MCF 10A (cell line): ENCODE data around the gene ARSG. TPM values are rescaled to one million over a fixed set of nuclear protein-coding genes. Genes with fewer than 3 reads are reported as not detected.

Source experiments
- BruUV-seq: library from RNA; stranded (reverse); fragments of 400-500 nt; replicated peaks from 2 replicates; lab custom pipeline; 2021; lab: Mats Ljungman, UMichigan
- CTCF ChIA-PET: fragments of 300-600 bp; sonication (Branson Sonifier 250); formaldehyde crosslinking; extraction: SDS; loops from one replicate; lab custom pipeline; 2021; ENCODE audit warnings: antibody characterized with exemption, inconsistent platforms; lab: Yijun Ruan, JAX
- POLR2A ChIA-PET: fragments of 300-600, 350-650 bp; sonication (Branson Sonifier 250); formaldehyde crosslinking; extraction: SDS; loops from one replicate; lab custom pipeline; 2020; ENCODE audit warnings: antibody characterized with exemption, inconsistent platforms; lab: Yijun Ruan, JAX
- DNase-seq: peaks from one replicate; pipeline ENCODE4 v3.0.0-alpha.2; 2018; ENCODE audit not compliant: unreplicated experiment
- H3K27ac Mint-ChIP-seq: one replicate; pipeline ENCODE4 v1.8.0; 2022; ENCODE audit warnings: mild to moderate bottlenecking, low read depth, mixed read lengths; ENCODE audit not compliant: unreplicated experiment
- H3K27me3 Mint-ChIP-seq: one replicate; pipeline ENCODE4 v1.8.0; 2022; ENCODE audit warnings: mixed read lengths; ENCODE audit not compliant: insufficient read depth, unreplicated experiment
- H3K36me3 Mint-ChIP-seq: one replicate; pipeline ENCODE4 v1.8.0; 2022; ENCODE audit warnings: mild to moderate bottlenecking, moderate library complexity, mixed read lengths; ENCODE audit not compliant: insufficient read depth, unreplicated experiment
- H3K4me1 Mint-ChIP-seq: one replicate; pipeline ENCODE4 v1.8.0; 2022; ENCODE audit warnings: mixed read lengths; ENCODE audit not compliant: insufficient read depth, unreplicated experiment
- H3K4me3 Mint-ChIP-seq: one replicate; pipeline ENCODE4 v1.8.0; 2022; ENCODE audit warnings: mild to moderate bottlenecking, moderate library complexity, mixed read lengths; ENCODE audit not compliant: unreplicated experiment
- H3K9me3 Mint-ChIP-seq: one replicate; pipeline ENCODE4 v1.8.0; 2022; ENCODE audit warnings: mixed read lengths; ENCODE audit not compliant: unreplicated experiment
- intact Hi-C: fragments of 100-400 bp; cut with micrococcal nuclease; formaldehyde crosslinking; loops from 2 replicates; pipeline ENCODE4 v1.14.1; 2022
- total RNA-seq: library from RNA; stranded (reverse); gene quantifications from 2 replicates; pipeline ENCODE4 v1.2.3, GENCODE V29; 2022
- TF ChIP-seq, protein P1 (sequence below): fragments of 200-600 bp; IDR thresholded peaks from one replicate; pipeline ENCODE4 v1.8.0; 2022; ENCODE audit warnings: antibody characterized with exemption, mild to moderate bottlenecking; ENCODE audit not compliant: unreplicated experiment

Gene ARSG
- total RNA-seq, 1 experiment from 2014 or later, result 5.9 TPM

DNA sequence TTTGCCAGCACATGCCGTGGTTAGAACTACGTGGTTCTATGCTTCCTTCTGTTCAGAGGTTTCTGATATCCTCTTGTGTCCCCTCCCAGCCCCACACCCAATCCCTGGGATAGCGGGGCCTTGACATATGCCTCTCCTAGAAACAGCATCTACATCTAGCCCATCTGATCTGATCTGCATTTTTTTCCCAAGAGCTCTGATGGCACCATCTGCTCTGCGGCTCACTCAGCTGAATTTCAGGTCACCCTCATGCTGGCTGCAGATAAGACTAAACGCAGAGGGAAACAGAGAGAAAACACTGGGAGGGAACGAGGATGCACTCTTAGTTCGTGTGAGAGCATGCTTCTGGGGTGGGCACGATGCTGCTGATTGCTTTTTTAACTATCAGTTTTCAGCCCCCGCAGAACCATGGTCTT lies 155.3 kb downstream of the ARSG start:
- Mint-ChIP-seq H3K4me1 (no peaks in the 10 kb centered on the region), H3K27ac (no peak overlapping the region), H3K9me3 (no peaks in the 10 kb centered on the region), H3K27me3 (no peaks in the 10 kb centered on the region), H3K4me3 (no peak overlapping the region), H3K36me3 (peaks cover 42% of the 10 kb centered on the region)
- no peak for DNase-seq
- no TSS peak for BruUV-seq
- CTCF ChIA-PET, result interaction anchor here (0.6 to 2.3 kb wide), 3 partner anchors 10 to 60 kb away, joined by 3 to 5 read pairs (median 5); no protein-coding TSS in a partner anchor
- TF ChIP-seq, protein P1, sequence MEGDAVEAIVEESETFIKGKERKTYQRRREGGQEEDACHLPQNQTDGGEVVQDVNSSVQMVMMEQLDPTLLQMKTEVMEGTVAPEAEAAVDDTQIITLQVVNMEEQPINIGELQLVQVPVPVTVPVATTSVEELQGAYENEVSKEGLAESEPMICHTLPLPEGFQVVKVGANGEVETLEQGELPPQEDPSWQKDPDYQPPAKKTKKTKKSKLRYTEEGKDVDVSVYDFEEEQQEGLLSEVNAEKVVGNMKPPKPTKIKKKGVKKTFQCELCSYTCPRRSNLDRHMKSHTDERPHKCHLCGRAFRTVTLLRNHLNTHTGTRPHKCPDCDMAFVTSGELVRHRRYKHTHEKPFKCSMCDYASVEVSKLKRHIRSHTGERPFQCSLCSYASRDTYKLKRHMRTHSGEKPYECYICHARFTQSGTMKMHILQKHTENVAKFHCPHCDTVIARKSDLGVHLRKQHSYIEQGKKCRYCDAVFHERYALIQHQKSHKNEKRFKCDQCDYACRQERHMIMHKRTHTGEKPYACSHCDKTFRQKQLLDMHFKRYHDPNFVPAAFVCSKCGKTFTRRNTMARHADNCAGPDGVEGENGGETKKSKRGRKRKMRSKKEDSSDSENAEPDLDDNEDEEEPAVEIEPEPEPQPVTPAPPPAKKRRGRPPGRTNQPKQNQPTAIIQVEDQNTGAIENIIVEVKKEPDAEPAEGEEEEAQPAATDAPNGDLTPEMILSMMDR, result no peak
- intact Hi-C loops, result no loop called here
- POLR2A ChIA-PET, result interaction anchor here (0.7 to 3.5 kb wide), 2 partner anchors 11 to 16 kb away, joined by 3 to 23 read pairs; partner anchors contain the start of gene WIPI1

DNA sequence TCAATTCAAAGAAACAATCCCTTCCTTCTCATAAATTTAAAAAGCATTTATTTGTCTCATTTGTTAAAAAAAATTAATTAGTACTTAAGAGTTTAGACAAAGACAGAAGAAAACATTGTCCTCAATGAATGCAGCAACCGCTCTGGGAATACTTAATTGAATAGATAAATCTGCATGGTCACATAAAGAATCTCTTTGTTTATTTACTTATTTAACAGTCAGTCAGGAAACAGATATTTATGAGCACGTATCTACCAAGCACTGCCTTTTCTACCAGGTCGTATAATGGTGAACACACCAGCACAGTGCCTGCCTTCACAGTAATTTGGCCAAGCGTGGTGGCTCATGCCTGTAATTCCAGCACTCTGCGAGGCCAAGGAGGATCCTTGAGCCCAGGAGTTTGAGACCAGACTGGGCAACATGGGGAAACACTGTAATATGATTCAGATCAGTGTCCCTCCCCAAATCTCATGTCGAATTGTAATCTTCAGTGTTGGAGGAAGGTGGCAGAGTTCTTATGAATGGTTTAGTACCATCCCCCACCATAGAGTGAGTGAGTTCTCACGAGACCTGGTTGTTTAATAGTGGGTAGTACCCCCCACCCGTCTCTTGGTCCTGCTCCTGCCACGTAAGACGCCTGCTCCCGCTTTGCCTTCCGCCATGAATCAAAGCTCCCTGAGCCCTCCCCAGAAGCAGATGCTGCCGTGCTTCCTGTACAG lies 157.9 kb downstream of the ARSG start:
- Mint-ChIP-seq H3K36me3 (peaks cover 49% of the 10 kb centered on the region), H3K4me1 (no peaks in the 10 kb centered on the region), H3K4me3 (no peak overlapping the region), H3K27ac (no peak overlapping the region), H3K27me3 (no peaks in the 10 kb centered on the region), H3K9me3 (no peaks in the 10 kb centered on the region)
- ChIA-PET CTCF (interaction anchor here (0.6 kb wide), 1 partner anchor 13 kb away, joined by 3 read pairs; no protein-coding TSS in a partner anchor), POLR2A (interaction anchor here (0.6 to 1.2 kb wide), 3 partner anchors 9 to 227 kb away, joined by 3 to 4 read pairs (median 4); no protein-coding TSS in a partner anchor)
- intact Hi-C loops, result no loop called here
- TF ChIP-seq, protein P1, result no peak
- no peak for DNase-seq
- BruUV-seq, result no TSS peak

DNA sequence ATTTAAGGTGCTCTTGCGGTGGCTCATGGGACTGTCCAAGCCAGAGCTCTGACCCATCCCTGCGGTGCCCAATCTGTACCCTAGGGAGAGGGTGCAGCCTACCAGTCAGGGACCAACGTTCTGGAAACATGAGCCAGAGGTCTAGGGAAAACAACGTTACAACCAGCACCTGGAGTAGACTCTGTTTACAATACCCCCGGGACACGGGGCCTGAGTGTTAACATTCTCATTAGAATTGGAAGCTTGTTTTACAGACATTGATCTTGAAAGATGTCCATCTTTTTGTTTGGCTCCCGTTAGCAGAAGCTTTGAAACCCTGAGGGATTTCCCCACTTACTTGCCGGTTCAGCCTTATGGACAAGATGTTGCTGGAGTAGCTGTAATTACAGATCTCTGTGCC lies 159.1 kb downstream of the ARSG start:
- Mint-ChIP-seq H3K36me3 (peaks cover 43% of the 10 kb centered on the region), H3K4me1 (peaks cover 2% of the 10 kb centered on the region), H3K27ac (no peak overlapping the region), H3K9me3 (no peaks in the 10 kb centered on the region), H3K4me3 (no peak overlapping the region), H3K27me3 (no peaks in the 10 kb centered on the region)
- POLR2A ChIA-PET, result no interaction called here
- TF ChIP-seq, protein P1, result no peak
- no peak for DNase-seq
- CTCF ChIA-PET, result no interaction called here
- intact Hi-C loops, result no loop called here
- no TSS peak for BruUV-seq

DNA sequence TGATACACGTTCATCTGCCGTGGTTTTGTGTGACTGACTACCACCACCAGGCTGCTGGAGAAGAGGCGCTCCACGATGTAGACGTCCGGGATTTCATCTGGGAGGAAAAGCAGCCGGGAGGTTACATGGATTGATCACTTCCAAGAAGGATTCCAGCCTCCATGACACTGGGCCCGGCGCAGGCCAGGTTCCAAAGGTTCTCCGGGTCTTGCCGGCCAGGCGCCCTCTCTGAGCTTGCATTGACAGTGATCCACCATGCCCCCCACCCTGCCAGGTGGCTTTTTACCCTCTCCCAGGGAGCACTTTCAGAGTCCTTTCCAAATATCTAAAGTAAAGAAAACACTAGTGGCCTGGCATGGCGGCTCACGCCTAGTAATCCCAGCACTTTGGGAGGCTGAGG lies 159.5 kb downstream of the ARSG start:
- BruUV-seq, result no TSS peak
- no peak for DNase-seq
- no peaks in the 10 kb centered on the region for H3K9me3 Mint-ChIP-seq
- no peak overlapping the region for H3K4me3 Mint-ChIP-seq
- ChIA-PET CTCF (no interaction called here), POLR2A (no interaction called here)
- H3K36me3 Mint-ChIP-seq, result peaks cover 41% of the 10 kb centered on the region
- H3K27ac Mint-ChIP-seq, result no peak overlapping the region
- TF ChIP-seq, protein P1, result no peak
- intact Hi-C loops, result no loop called here
- H3K27me3 Mint-ChIP-seq, result no peaks in the 10 kb centered on the region
- peaks cover 6% of the 10 kb centered on the region for H3K4me1 Mint-ChIP-seq
